Hepatocyte (in vitro differentiated cells): ENCODE data around the gene ARPP21.

Experiments used
- CTCF ChIP-seq: fragments of 200-600 bp; sonication (generic); IDR thresholded peaks from 2 replicates; pipeline ENCODE4 v1.5.1; 2016; ENCODE audit warnings: antibody characterized with exemption, mild to moderate bottlenecking; ENCODE audit not compliant: poor library complexity
- EZH2 ChIP-seq: fragments of 200-600 bp; sonication (generic); IDR thresholded peaks from 2 replicates; pipeline ENCODE4 v1.6.1; 2016; ENCODE audit warnings: antibody characterized with exemption, mild to moderate bottlenecking, borderline replicate concordance

- no peak for TF ChIP-seq EZH2
- no peak for TF ChIP-seq CTCF
Observed at GRCh38 chr3:35709691-35710090, 70.4 kb downstream of the ARPP21 start.
